Measurements from ENCODE around the gene CCDC110.

The CCDC110 gene

DNA sequence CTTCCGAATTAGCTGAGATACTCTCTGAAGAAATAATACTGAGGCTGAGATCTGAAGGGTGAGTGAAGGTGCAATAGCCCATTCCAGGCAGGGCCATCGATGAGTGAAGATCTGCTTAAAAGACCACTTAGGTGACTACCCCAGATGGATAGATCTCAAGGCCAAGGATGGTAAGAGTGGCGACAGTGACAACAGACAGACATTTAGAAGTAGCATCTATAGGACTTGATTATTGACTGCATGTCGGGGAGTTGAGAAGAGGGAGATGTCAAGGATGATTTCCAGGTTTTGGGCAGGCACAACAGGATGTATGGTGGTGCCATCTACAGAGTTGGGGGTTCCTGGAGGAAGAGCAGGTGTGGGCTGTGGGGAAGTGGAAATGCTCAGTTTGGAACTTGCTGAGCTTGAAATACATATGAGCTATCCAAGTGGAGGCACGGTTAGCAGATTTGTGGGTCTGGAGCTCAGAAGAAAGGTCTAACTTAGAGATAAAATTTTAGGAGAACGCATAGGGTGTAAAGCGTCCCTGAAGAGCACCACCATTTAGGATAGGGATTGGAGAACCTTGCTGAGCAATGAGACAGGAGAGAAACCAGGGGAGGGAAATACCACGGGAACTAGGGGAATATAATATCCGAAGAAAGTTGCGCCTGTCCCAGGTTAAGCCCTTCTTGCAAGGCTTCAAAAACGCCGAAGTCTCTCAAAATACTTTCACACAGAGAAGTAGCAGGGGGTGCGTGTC, 46.5 kb downstream of the CCDC110 start:
- H3K36me3 ChIP-seq: no peaks in the 10 kb centered on the region
- H3K4me3 ChIP-seq (ENCODE audit: low read depth, low read length): peak overlapping the region; percentile 95
- TF ChIP-seq, protein P1, sequence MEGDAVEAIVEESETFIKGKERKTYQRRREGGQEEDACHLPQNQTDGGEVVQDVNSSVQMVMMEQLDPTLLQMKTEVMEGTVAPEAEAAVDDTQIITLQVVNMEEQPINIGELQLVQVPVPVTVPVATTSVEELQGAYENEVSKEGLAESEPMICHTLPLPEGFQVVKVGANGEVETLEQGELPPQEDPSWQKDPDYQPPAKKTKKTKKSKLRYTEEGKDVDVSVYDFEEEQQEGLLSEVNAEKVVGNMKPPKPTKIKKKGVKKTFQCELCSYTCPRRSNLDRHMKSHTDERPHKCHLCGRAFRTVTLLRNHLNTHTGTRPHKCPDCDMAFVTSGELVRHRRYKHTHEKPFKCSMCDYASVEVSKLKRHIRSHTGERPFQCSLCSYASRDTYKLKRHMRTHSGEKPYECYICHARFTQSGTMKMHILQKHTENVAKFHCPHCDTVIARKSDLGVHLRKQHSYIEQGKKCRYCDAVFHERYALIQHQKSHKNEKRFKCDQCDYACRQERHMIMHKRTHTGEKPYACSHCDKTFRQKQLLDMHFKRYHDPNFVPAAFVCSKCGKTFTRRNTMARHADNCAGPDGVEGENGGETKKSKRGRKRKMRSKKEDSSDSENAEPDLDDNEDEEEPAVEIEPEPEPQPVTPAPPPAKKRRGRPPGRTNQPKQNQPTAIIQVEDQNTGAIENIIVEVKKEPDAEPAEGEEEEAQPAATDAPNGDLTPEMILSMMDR (IDR thresholded peaks at IDR 0.05; ENCODE audit: low read depth, low read length): no peak
- H3K27me3 ChIP-seq: no peaks in the 10 kb centered on the region
- no peaks in the 10 kb centered on the region for H3K9me3 ChIP-seq
- no peaks in the 10 kb centered on the region for H3K4me1 ChIP-seq
- DNase-seq: no peak

DNA sequence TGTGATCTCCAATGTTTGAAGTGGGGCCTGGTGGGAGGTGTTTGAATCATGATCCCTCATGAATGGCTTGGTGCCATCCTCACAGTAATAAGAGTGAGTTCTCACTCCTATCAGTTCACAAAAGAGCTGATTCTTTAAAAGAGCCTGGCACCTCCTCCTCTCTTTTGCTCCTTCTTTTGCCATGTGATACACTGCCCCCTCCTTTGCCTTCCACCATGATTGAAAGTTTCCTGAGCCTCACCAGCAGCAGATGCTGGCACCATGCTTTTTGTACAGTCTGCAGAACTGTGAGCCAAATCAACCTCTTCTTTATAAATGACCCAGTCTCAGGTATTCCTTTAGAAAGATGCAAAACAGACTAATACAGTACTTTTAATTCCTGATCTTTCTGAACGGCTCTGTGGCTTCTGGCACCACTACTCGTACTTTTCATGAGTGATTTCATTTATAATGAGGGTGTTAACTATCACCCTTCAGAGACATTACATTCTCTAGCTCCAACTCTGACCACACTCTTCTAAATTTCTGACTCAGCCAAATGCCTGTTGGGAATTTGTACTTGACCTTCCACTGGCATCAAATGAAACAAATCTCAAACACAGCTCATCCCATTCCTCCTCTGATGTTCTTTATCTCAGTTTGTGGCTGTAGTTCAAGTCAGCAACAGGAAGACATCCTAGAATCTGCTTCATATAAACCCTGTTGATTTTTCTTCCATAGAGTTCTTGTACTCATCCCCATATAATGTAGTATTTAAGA, 50.0 kb downstream of the CCDC110 start:
- no peak for DNase-seq
- no peaks in the 10 kb centered on the region for H3K4me1 ChIP-seq
- H3K27me3 ChIP-seq: no peaks in the 10 kb centered on the region
- no peak overlapping the region for H3K4me3 ChIP-seq (ENCODE audit: low read depth, low read length)
- H3K9me3 ChIP-seq: no peaks in the 10 kb centered on the region
- TF ChIP-seq, protein P1 (IDR thresholded peaks at IDR 0.05; ENCODE audit: low read depth, low read length): no peak
- H3K36me3 ChIP-seq: peaks cover 5% of the 10 kb centered on the region

DNA sequence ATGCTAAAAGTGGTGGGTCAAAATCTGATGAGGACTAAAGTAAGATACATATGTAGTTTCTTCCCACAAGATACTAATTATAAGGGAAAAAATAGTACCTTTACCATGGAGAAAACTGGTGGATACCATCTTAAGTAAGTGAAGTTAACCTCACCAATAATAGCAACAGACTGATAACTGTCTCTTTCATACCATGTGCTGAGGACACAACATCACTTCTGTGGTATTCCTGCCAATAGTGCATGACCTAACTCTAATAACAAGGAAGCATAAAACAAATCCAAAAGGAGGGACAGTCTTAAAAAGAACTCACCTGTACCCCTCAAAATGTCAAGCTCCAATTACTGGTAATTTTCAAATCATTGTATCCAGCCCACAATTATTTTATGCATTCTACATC, 54.6 kb downstream of the CCDC110 start:
- Histone ChIP-seq H3K9me3 (no peaks in the 10 kb centered on the region), H3K27me3 (no peaks in the 10 kb centered on the region), H3K36me3 (peaks cover 20% of the 10 kb centered on the region), H3K4me1 (no peaks in the 10 kb centered on the region), H3K4me3 (ENCODE audit: low read depth, low read length) (no peak overlapping the region)
- TF ChIP-seq, protein P1 (IDR thresholded peaks at IDR 0.05; ENCODE audit: low read depth, low read length): no peak
- no peak for DNase-seq

DNA sequence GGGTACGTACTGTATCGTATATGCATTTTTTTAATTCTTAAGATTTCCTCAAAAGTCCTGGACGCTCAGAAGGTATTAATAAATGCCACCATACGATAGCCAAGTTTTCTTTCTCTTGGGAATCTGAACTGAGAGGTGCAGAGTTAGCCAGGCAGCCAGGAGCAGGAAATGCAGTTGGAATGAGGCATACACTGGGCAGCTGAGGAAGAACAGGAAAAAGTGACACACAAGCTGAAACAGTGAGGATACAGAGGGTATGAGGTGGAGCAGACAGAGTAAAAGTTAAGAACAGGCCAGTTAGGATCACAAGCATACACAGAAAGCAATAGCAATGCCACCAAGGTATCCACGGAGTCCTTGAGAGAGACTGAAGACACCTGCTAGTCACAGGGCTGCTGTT, 59.1 kb downstream of the CCDC110 start:
- H3K36me3 ChIP-seq: peaks cover 27% of the 10 kb centered on the region

DNA sequence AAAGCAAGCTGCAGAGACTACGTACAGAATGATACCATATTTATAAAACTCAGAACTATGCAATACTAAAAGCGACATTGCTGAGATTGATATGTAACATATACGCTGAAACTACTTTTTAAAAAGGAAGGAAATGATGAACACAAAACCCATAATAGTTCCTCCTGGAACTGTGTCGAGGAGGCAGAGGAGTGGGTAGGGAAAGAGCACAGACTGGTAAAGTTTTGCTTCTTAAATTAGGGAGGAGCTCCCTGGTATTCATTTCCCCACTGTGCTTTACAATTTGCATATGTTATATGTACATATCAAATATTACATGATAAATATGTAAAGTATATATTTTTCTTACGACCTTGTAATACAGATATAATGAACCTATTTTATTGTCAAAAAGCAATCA, 59.7 kb downstream of the CCDC110 start:
- Histone ChIP-seq H3K36me3 (peaks cover 24% of the 10 kb centered on the region), H3K27me3 (no peaks in the 10 kb centered on the region), H3K4me3 (ENCODE audit: low read depth, low read length) (no peak overlapping the region), H3K4me1 (no peaks in the 10 kb centered on the region), H3K9me3 (no peaks in the 10 kb centered on the region)
- DNase-seq: no peak
- TF ChIP-seq, protein P1 (IDR thresholded peaks at IDR 0.05; ENCODE audit: low read depth, low read length): no peak

More for the DNA sequence above, 59.1 kb downstream of the CCDC110 start:
- TF ChIP-seq, protein P1 (IDR thresholded peaks at IDR 0.05; ENCODE audit: low read depth, low read length): no peak
- no peak overlapping the region for H3K4me3 ChIP-seq (ENCODE audit: low read depth, low read length)
- no peak for DNase-seq
- no peaks in the 10 kb centered on the region for H3K27me3 ChIP-seq
- no peaks in the 10 kb centered on the region for H3K9me3 ChIP-seq
- no peaks in the 10 kb centered on the region for H3K4me1 ChIP-seq

DNA sequence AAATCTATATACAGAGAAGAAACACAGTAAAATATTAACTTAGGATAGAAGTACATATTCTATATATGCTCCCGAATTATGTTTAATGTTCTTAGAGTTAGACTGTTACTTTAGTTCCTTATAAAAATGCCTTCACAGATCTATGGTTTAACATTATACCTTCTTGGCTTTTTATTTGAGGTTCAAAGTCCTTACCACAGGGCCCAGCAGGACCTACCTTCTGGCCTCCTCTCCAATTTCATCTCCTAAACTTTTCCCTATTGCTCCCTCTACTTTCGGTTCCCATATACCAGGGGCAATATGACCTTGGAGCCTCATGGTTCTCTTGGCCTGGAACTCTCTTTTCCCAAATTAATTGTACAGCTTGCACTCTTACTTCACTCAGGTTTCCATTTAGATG, 63.1 kb downstream of the CCDC110 start:
- Histone ChIP-seq H3K27me3 (no peaks in the 10 kb centered on the region), H3K4me3 (ENCODE audit: low read depth, low read length) (no peak overlapping the region), H3K36me3 (peaks cover 17% of the 10 kb centered on the region), H3K9me3 (no peaks in the 10 kb centered on the region), H3K4me1 (no peaks in the 10 kb centered on the region)
- no peak for DNase-seq
- TF ChIP-seq, protein P1 (IDR thresholded peaks at IDR 0.05; ENCODE audit: low read depth, low read length): no peak
